ENCODE data around the gene MAG.

Gene MAG

DNA sequence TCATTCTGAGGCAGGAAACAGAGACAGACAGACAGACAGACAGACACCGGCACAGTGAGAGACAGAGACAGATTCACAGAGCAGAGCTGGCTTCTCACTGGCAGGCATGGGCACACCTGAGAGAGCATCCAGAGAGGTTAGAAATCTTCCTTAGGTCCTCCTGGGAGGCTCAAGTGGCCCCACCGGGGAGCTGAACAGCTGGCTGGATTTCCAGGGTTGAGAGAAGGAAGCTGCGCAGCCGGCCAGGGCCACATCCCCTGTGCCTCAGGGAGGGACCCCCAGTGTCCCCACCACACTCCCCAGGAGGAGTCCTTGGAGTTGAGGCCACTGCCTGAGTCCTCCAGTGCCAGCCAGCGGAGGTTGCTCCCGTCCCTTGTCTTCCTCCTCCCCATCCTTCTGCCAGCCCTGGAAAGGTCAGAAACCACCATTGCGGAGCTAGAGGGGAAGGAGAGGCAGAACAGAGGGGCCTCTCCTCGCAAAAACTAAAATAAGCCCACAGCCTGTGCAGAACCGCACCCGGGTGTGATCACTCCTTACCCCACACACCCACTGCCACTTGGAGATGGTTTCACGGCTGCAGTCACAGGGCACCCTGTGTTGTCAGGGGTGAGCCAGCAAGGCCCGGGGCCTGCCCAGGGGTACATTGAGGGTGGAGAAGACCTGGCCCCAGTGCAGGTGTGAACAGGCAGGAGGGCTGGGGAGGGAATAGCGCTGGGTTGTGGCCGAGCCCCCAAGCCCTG, 70.5 kb downstream of the MAG start:
- no peak for DNase-seq (ENCODE audit: low read depth in 2 of 2)

- no peak for DNase-seq (ENCODE audit: low read depth in 2 of 2)
These were observed 71.1 kb downstream of the MAG start for GRCh38 chr19:35363001-35363590.

Data from stimulated activated CD8-positive, alpha-beta memory T cell treated with anti-CD3 and anti-CD28 coated beads, Interleukin-15, amount 100 ng/mL, for 4 hours (primary cell).